GM12873 (cell line): ENCODE measurements around the gene ANKRD28.

Experiments
- TF ChIP-seq, protein P1 (sequence below): IDR thresholded peaks from 2 replicates; pipeline ENCODE4 v1.5.1; 2012; ENCODE audit warnings: low read depth, mild to moderate bottlenecking, moderate library complexity, low read length, control low read depth; ENCODE audit not compliant: insufficient read depth; ENCODE audit errors: missing control alignments

The ANKRD28 gene

DNA sequence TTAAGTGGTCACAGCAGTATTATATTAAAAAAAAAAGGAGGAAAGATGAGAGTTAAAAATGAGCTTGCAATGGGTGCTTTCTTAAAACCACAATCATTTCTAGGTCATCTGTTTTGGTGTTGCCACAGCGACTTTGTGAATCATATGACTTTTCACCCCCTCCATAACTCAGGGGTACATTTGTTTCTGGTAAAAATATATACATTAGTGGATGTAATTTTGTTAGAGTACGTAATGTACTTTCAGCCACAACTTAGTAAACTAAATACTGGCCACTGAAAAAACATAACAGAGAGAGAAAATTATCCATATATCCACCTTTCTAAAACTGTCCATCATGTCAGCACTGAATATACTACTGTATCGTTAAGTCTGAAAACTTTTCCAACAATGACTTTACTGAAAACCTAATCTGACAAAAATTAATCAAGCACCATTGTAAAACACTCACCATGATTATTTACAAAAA lies 3.4 kb downstream of the ANKRD28 start:
- TF ChIP-seq, protein P1, sequence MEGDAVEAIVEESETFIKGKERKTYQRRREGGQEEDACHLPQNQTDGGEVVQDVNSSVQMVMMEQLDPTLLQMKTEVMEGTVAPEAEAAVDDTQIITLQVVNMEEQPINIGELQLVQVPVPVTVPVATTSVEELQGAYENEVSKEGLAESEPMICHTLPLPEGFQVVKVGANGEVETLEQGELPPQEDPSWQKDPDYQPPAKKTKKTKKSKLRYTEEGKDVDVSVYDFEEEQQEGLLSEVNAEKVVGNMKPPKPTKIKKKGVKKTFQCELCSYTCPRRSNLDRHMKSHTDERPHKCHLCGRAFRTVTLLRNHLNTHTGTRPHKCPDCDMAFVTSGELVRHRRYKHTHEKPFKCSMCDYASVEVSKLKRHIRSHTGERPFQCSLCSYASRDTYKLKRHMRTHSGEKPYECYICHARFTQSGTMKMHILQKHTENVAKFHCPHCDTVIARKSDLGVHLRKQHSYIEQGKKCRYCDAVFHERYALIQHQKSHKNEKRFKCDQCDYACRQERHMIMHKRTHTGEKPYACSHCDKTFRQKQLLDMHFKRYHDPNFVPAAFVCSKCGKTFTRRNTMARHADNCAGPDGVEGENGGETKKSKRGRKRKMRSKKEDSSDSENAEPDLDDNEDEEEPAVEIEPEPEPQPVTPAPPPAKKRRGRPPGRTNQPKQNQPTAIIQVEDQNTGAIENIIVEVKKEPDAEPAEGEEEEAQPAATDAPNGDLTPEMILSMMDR = no peak

DNA sequence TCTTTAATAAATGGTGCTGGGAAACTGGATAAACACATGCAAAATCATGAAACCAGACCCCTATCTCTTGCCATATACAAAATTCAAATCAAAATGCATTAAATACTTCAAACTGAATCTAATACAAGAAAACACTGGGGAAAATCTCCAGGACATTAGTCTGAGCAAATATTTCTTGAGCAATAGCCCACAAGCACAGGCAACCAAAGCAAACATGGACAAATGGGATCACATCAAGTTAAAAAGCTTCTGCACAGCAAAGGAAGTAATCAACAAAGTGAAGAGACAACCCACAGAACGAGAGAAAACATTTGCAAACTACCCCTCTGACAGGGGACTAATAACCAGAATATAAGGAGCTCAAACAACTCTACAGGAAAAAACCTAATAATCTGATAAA lies 6.3 kb downstream of the ANKRD28 start:
- TF ChIP-seq, protein P1 = no peak

- TF ChIP-seq, protein P1 = no peak
Observed at GRCh38 chr3:15787941-15788340, 9.8 kb downstream of the ANKRD28 start.

DNA sequence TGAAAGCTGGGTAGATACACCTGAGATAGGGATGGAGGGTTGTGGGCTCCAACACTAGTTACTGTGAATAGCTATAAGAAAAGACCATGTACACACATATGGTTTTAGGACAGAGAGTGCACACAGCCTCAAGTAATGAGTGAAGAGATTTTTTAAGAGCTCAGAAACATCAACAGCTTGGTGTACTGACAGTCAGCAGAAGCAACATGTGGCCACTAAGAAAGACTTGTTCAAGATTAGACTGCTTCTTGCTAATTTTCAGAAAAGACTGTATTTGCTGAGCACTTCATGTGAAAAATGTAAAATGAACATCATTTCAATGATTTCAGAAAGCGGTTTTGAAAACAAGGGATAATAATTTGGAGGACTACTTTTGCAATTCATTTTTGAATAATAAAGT lies 10.3 kb downstream of the ANKRD28 start:
- TF ChIP-seq, protein P1 = no peak

GRCh38 chr3:15783361-15783969 lies 14.3 kb downstream of the ANKRD28 start:
- TF ChIP-seq, protein P1 = no peak

DNA sequence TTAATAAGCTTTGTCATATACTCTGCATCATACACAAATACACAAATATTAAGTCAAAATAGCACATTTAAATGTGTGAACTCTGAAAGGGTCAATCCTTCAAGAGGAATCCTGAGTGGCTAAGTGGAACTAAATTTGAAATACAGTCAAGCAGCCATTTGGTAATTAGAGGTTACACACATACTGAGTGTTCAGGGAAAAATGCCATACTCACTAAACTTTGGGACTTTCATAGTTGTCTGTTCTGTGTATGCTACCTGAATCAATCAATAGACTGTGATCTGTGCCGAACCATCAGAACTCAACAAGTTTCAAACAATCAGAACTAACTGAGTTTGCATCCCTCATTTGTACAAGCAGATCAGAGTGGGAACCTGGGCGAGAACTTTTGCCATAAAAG lies 15.3 kb downstream of the ANKRD28 start:
- TF ChIP-seq, protein P1 = no peak

DNA sequence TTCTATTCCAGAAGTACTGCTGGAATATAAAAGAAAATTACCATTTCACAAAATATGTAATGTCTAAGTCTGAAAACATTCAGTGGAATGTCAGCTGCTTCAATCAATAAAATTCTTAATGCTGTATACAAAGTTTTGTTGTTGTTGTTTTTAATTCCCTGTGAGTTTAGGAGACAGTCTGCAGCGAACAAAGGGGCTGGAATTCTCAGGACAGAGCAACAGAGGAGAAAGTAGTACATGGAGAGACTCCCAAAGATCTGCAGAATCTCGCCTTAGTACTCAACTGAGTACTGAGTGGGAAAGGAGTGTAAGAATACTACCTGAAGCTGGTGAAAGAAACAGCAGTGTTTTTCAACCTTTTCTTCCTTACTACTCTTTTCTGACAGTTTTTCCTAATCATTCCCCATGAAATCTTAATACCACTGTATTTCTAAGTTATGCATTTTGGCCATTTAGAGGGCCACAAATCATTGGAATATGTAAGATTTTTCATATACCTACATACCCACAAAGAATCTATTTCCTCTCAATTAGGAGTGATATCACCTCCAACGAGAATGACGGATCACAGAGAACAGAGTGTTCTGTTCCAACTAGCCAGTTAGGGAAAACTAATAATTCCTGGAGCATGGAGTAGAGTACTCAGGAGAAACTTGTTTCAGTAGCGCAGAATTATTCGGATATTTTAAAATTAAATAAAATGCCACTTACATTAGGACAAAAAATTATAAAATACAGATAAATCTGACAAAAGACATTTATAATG lies 16.0 kb downstream of the ANKRD28 start:
- TF ChIP-seq, protein P1 = no peak
